ENCODE results near the gene GALNT5.

The GALNT5 gene

DNA sequence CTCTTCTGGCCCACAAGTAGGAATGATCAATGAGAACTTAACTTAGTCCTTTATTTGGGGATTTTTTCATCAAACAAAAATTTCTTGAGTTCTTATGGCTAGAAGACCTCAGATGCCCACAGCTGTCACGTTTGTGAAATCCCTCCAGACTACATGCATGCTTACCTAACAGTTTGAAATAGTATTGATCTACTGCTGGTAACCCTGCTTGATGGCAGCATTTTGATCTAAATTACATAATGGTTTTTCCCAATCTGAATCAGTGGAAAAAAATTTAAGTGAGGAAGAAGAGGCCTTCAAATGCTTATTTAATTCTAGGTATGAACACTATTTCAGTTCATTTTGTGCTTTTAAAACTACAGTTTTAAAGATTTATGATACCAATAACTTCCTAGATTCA, 54.2 kb downstream of the GALNT5 start:
- TF ChIP-seq, protein P1, sequence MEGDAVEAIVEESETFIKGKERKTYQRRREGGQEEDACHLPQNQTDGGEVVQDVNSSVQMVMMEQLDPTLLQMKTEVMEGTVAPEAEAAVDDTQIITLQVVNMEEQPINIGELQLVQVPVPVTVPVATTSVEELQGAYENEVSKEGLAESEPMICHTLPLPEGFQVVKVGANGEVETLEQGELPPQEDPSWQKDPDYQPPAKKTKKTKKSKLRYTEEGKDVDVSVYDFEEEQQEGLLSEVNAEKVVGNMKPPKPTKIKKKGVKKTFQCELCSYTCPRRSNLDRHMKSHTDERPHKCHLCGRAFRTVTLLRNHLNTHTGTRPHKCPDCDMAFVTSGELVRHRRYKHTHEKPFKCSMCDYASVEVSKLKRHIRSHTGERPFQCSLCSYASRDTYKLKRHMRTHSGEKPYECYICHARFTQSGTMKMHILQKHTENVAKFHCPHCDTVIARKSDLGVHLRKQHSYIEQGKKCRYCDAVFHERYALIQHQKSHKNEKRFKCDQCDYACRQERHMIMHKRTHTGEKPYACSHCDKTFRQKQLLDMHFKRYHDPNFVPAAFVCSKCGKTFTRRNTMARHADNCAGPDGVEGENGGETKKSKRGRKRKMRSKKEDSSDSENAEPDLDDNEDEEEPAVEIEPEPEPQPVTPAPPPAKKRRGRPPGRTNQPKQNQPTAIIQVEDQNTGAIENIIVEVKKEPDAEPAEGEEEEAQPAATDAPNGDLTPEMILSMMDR (IDR thresholded peaks at IDR 0.05; ENCODE audit: poor library complexity, severe bottlenecking), result no peak
- H3K4me3 ChIP-seq (ENCODE audit: severe bottlenecking), result no peak overlapping the region
- ATAC-seq (ENCODE audit: low read depth) (no peak), DNase-seq (ENCODE audit: low spot score) (no peak)
- H3K9me3 ChIP-seq (ENCODE audit: severe bottlenecking), result no peaks in the 10 kb centered on the region
- no peaks in the 10 kb centered on the region for H3K4me1 ChIP-seq (ENCODE audit: insufficient read depth, poor library complexity, severe bottlenecking)
- H3K27ac ChIP-seq (ENCODE audit: poor library complexity, severe bottlenecking), result no peak overlapping the region
- no peaks in the 10 kb centered on the region for H3K27me3 ChIP-seq (ENCODE audit: insufficient read depth, poor library complexity, severe bottlenecking)
- no peaks in the 10 kb centered on the region for H3K36me3 ChIP-seq (ENCODE audit: low read depth)

DNA sequence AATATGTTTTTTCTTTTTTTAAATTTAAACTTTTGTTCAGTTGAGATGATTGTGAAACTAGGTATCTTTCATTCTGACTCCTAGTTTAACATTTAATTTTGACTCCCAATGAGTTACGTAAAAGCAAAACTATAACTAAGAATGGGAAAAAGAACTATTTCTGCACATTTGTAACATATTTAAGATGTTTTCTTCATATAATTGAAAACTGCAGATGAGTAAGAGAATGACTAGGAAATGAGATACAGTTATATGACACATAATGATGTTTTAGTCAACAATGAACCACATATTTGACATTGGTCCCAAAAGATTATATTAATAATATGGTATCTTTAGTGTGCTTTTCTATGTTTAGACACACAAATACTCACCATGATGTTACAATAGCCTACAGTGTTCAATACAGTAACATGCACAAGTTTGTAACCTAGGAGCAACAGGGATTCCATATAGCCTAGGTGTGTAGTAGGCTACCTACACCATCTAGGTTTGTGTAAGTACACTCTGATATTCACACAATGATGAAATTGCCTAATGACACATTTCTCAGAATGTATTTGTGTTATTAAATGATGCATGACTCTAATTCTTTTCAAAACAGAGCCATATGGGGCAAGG, 55.5 kb downstream of the GALNT5 start:
- Histone ChIP-seq H3K4me3 (ENCODE audit: severe bottlenecking) (no peak overlapping the region), H3K27ac (ENCODE audit: poor library complexity, severe bottlenecking) (no peak overlapping the region), H3K36me3 (ENCODE audit: low read depth) (no peaks in the 10 kb centered on the region), H3K4me1 (ENCODE audit: insufficient read depth, poor library complexity, severe bottlenecking) (no peaks in the 10 kb centered on the region), H3K27me3 (ENCODE audit: insufficient read depth, poor library complexity, severe bottlenecking) (no peaks in the 10 kb centered on the region), H3K9me3 (ENCODE audit: severe bottlenecking) (no peaks in the 10 kb centered on the region)
- ATAC-seq (ENCODE audit: low read depth) (no peak), DNase-seq (ENCODE audit: low spot score) (no peak)
- TF ChIP-seq, protein P1 (IDR thresholded peaks at IDR 0.05; ENCODE audit: poor library complexity, severe bottlenecking), result no peak

DNA sequence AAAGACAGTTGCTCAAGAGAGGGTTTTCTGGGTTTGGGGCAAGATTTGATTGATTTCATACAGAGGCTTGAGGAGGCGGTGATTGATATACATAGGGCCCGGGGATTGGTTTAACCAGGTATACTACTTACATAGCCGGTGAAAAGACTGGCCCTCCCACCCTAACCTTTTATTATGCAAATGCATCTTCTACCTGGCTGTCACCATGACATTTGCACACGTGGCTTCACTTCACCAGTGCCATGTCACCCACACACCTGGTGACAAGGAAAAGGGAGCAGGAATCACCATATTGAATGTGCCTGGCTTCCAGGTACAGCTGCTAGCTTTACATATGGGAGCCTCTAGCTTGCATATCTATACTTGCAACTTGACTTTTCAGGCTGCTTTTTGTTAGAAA, 58.4 kb downstream of the GALNT5 start:
- ATAC-seq (ENCODE audit: low read depth), result no peak
- Histone ChIP-seq H3K9me3 (ENCODE audit: severe bottlenecking) (no peaks in the 10 kb centered on the region), H3K4me3 (ENCODE audit: severe bottlenecking) (no peak overlapping the region), H3K27me3 (ENCODE audit: insufficient read depth, poor library complexity, severe bottlenecking) (no peaks in the 10 kb centered on the region), H3K27ac (ENCODE audit: poor library complexity, severe bottlenecking) (no peak overlapping the region), H3K36me3 (ENCODE audit: low read depth) (no peaks in the 10 kb centered on the region), H3K4me1 (ENCODE audit: insufficient read depth, poor library complexity, severe bottlenecking) (no peaks in the 10 kb centered on the region)
- TF ChIP-seq, protein P1 (IDR thresholded peaks at IDR 0.05; ENCODE audit: poor library complexity, severe bottlenecking), result no peak
- no peak for DNase-seq (ENCODE audit: low spot score)

DNA sequence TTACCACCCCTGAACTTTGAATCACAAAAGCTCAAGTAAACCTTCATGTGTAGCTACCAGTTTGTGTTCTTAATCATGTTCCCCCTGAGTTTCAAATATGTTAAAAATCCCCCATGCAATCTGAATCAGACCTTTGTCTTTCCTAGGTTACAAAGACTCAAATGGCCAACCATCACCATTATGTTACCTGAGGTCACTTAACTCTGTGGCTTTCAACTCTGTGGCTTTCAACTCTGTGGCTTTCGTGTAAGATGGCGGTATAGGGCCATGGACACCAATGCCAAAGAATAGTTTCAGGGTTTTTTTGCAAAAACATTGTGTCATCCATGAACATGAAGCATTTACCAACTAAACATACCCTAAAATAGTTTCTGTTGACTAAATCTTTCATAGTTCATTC, 61.4 kb downstream of the GALNT5 start:
- Histone ChIP-seq H3K27ac (ENCODE audit: poor library complexity, severe bottlenecking) (no peak overlapping the region), H3K9me3 (ENCODE audit: severe bottlenecking) (no peaks in the 10 kb centered on the region), H3K27me3 (ENCODE audit: insufficient read depth, poor library complexity, severe bottlenecking) (no peaks in the 10 kb centered on the region), H3K36me3 (ENCODE audit: low read depth) (no peaks in the 10 kb centered on the region), H3K4me3 (ENCODE audit: severe bottlenecking) (no peak overlapping the region), H3K4me1 (ENCODE audit: insufficient read depth, poor library complexity, severe bottlenecking) (no peaks in the 10 kb centered on the region)
- TF ChIP-seq, protein P1 (IDR thresholded peaks at IDR 0.05; ENCODE audit: poor library complexity, severe bottlenecking), result no peak
- ATAC-seq (ENCODE audit: low read depth), result no peak
- DNase-seq (ENCODE audit: low spot score), result no peak

DNA sequence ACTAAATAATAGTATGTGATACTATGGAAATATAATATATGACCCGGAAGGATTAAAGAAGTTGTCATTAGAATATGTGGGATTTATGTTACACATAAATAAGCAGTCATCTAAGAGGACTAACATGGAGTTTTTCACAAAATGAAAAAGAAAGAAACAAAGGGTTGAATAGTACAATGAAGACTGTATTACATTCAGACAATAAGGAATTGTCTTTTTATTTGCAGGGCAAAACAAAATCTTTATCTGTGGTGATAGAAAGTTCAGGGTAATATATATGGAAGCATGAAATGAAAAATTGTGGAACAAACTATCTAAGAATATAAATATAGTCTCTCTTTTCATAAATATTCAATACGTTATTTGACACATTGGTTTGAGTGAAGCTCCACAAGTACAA, 62.3 kb downstream of the GALNT5 start:
- no peak overlapping the region for H3K4me3 ChIP-seq (ENCODE audit: severe bottlenecking)
- H3K27me3 ChIP-seq (ENCODE audit: insufficient read depth, poor library complexity, severe bottlenecking), result no peaks in the 10 kb centered on the region
- H3K4me1 ChIP-seq (ENCODE audit: insufficient read depth, poor library complexity, severe bottlenecking), result no peaks in the 10 kb centered on the region
- no peak for ATAC-seq (ENCODE audit: low read depth)
- H3K36me3 ChIP-seq (ENCODE audit: low read depth), result no peaks in the 10 kb centered on the region
- H3K27ac ChIP-seq (ENCODE audit: poor library complexity, severe bottlenecking), result no peak overlapping the region
- no peak for DNase-seq (ENCODE audit: low spot score)
- TF ChIP-seq, protein P1 (IDR thresholded peaks at IDR 0.05; ENCODE audit: poor library complexity, severe bottlenecking), result no peak
- H3K9me3 ChIP-seq (ENCODE audit: severe bottlenecking), result no peaks in the 10 kb centered on the region

All from RWPE2 (cell line).